Measurements from ENCODE around the gene AKIP1.
A peak's percentile ranks its signal among the peaks of the same experiment; 100 is the strongest.

The AKIP1 gene

GRCh38 chr11:8961401-8961800 is 50.4 kb downstream of the AKIP1 start:
- no peak for DNase-seq

GRCh38 chr11:8962841-8963240 is 51.9 kb downstream of the AKIP1 start:
- no peak for DNase-seq

GRCh38 chr11:8963569-8964323 is 52.8 kb downstream of the AKIP1 start:
- DNase-seq, result peak; percentile 74

- peak; percentile 74 for DNase-seq
Observed at GRCh38 chr11:8964324-8965320, 53.6 kb downstream of the AKIP1 start, which contains the start of gene TMEM9B. Gene TMEM9B, minus strand, starts transcription at chr11:8964442. Its CDS starts 129 bp downstream, at chr11:8964313.

GRCh38 chr11:8967184-8967583 is 56.2 kb downstream of the AKIP1 start:
- DNase-seq, result no peak
